ENCODE data around the gene SH3BP5. TPM values are rescaled to one million over a fixed set of nuclear protein-coding genes. Genes with fewer than 3 reads are reported as not detected.
A peak's percentile ranks its signal among the peaks of the same experiment; 100 is the strongest.

SH3BP5 gene
- total and polyA plus RNA-seq, 12 donors: 6.7 to 22.4 (median 9.8) TPM

DNA sequence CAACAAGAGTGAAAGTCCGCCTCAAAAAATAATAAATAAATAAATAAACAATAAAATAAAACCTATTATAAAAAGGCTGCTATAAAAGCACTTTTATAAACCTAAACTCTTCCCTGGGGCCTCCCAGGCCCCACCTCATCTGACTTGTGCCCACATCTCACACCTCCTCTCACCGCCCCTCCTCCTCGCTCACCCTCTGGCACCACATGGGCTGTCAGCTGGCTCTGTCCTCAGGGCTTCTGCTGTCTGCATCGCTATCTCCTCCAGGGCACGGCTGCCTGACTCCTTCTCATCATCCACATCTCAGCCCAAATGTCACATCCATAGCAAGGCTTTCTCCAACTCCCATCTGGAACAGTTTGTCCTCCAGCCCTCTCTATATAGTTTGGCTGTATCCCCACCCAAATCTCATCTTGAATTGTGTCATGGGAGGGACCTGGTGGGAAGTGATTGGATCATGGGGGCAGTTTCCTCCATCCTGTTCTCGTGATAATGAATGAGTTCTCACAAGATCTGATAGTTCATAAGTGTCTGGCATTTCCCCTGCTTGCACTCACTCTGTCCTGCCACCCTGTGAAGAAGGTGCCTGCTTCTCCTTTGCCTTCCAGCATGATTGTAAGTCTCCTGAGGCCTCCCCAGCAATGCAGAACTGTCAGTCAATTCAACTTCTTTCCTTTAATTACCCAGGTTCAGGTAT, 8.8 kb upstream of the SH3BP5 start:
- intact Hi-C loops (cut with DNase I): no loop called here
- Histone ChIP-seq H3K4me3 (no peak overlapping the region), H3K4me1 (peaks cover 0 to 24% (median 0%) of the 10 kb centered on the region in 9 donors), H3K27me3 (no peaks in the 10 kb centered on the region), H3K36me3 (no peaks in the 10 kb centered on the region), H3K9me3 (peaks cover 0 to 6% (median 0%) of the 10 kb centered on the region in 11 donors), H3K27ac (no peak overlapping the region)
- ATAC-seq (peak in 1 of 8 donors; percentile 39), DNase-seq (no peak)
- 73 to 75% methylated on average over 6 of the region's 6 CpGs for WGBS, 2 donors
- TF ChIP-seq, protein P1, sequence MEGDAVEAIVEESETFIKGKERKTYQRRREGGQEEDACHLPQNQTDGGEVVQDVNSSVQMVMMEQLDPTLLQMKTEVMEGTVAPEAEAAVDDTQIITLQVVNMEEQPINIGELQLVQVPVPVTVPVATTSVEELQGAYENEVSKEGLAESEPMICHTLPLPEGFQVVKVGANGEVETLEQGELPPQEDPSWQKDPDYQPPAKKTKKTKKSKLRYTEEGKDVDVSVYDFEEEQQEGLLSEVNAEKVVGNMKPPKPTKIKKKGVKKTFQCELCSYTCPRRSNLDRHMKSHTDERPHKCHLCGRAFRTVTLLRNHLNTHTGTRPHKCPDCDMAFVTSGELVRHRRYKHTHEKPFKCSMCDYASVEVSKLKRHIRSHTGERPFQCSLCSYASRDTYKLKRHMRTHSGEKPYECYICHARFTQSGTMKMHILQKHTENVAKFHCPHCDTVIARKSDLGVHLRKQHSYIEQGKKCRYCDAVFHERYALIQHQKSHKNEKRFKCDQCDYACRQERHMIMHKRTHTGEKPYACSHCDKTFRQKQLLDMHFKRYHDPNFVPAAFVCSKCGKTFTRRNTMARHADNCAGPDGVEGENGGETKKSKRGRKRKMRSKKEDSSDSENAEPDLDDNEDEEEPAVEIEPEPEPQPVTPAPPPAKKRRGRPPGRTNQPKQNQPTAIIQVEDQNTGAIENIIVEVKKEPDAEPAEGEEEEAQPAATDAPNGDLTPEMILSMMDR (IDR thresholded peaks at IDR 0.05): no peak

- Histone ChIP-seq H3K4me3 (no peak overlapping the region), H3K27ac (no peak overlapping the region), H3K27me3 (no peaks in the 10 kb centered on the region), H3K36me3 (no peaks in the 10 kb centered on the region), H3K4me1 (peaks cover 0 to 24% (median 0%) of the 10 kb centered on the region in 9 donors), H3K9me3 (peaks cover 0 to 6% (median 0%) of the 10 kb centered on the region in 11 donors)
- TF ChIP-seq, protein P1 (IDR thresholded peaks at IDR 0.05): no peak
- intact Hi-C loops (cut with DNase I): loop anchor here in 1 of 10 donors (5.0 kb wide), 1 partner anchor 38 kb away; no protein-coding TSS in a partner anchor
- ATAC-seq: peak in 2 of 8 donors; percentile 47 to 57
- WGBS, 2 donors: 66 to 74% methylated on average over 3 of the region's 3 CpGs
- no peak for DNase-seq
Observed at GRCh38 chr3:15339786-15340215, 7.4 kb upstream of the SH3BP5 start.

- DNase-seq (no peak), ATAC-seq (no peak)
- TF ChIP-seq, protein P1 (IDR thresholded peaks at IDR 0.05): no peak
- Histone ChIP-seq H3K9me3 (peaks cover 0 to 6% (median 0%) of the 10 kb centered on the region in 11 donors), H3K27me3 (no peaks in the 10 kb centered on the region), H3K27ac (no peak overlapping the region), H3K36me3 (no peaks in the 10 kb centered on the region), H3K4me3 (no peak overlapping the region), H3K4me1 (peaks cover 0 to 24% (median 0%) of the 10 kb centered on the region in 9 donors)
- WGBS, 2 donors: 96% methylated on average over 2 of the region's 2 CpGs
- intact Hi-C loops (cut with DNase I): loop anchor here in 1 of 10 donors (5.0 kb wide), 1 partner anchor 38 kb away; no protein-coding TSS in a partner anchor
Observed at GRCh38 chr3:15339001-15339400, 6.6 kb upstream of the SH3BP5 start.

- 93 to 96% methylated on average over 1 of the region's 1 CpG for WGBS, 2 donors
- H3K4me1 ChIP-seq: peaks cover 0 to 25% (median 2%) of the 10 kb centered on the region in 9 donors
- no peaks in the 10 kb centered on the region for H3K27me3 ChIP-seq
- TF ChIP-seq, protein P1 (IDR thresholded peaks at IDR 0.05): no peak
- ATAC-seq: no peak
- no peak overlapping the region for H3K4me3 ChIP-seq
- no peaks in the 10 kb centered on the region for H3K36me3 ChIP-seq
- intact Hi-C loops (cut with DNase I): loop anchor here in 1 of 10 donors (5.0 kb wide), 1 partner anchor 39 kb away; no protein-coding TSS in a partner anchor
- no peak overlapping the region for H3K27ac ChIP-seq
- H3K9me3 ChIP-seq: no peaks in the 10 kb centered on the region
- DNase-seq: no peak
Observed at GRCh38 chr3:15337963-15338362, 5.6 kb upstream of the SH3BP5 start.
